Measurements from ENCODE around the gene ARPC5L.
"Not testable (repeated sequence)": the region's sequence is repeated elsewhere in the genome, so short reads cannot be mapped to it uniquely, and the experiment has no call there.

The ARPC5L gene

DNA sequence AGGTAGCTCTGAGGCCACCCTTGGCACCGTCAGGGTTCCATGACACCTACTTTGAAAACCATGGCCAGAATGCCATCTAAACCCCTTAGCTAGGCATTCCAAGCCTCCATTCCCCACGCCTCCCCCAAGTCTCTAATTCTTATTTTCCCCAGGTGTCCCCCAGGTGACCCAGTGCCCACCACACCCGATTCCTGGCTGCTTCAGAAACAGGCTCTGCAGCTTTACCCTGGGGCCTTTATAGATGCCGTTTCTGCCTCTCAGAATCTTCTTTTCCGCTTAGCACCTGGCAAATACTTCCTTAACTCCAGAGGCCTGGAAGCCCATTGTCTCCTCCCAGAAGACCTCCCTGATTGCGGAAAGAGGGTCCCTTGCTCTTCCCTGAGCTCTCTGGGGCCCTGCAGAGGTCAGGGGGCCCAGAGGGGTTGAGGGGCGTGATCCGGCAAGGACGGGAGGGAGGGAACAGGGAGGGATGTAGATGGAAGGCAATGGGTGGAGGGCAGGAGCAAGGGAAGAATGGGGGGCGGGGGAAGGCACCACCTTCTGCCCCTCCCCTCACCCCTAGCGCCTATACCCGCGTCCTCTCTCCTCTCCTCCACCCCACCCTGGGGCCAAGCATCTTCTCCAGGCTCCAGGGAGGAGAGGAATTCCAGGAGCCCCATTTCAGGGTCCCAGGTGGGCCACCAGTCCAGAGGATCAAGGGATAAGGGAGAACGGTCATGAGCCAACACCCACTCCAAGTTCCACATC, 20.7 kb upstream of the ARPC5L start:
- DNase-seq = no peak

DNA sequence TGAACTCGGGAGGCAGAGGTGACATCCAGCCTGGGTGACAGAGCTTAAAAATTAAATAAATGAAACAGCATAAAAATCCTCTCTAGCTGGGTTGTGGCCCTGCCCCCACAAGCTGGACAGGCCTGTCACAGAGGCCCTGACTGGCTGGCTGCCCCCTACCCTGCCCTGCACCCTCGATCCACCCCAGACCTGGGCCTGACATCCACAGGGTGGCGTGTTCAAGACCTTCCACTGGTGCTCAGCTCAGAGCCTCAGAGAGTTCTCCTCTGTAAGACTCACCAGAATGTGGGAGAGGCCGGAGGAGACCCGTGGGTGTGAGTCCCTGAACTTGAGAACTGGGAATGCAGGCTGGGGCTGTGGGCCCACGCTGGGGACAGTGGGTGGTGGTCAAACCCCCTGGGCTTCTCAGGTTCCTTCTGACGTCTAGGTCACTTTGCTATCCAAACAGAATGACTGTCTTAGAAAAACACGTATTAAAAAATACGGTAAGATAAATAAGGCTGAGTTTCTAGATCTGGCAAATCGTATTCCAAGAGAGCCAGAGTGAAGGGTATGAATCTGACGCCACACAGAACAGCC, 18.4 kb upstream of the ARPC5L start:
- no peak for DNase-seq

DNA sequence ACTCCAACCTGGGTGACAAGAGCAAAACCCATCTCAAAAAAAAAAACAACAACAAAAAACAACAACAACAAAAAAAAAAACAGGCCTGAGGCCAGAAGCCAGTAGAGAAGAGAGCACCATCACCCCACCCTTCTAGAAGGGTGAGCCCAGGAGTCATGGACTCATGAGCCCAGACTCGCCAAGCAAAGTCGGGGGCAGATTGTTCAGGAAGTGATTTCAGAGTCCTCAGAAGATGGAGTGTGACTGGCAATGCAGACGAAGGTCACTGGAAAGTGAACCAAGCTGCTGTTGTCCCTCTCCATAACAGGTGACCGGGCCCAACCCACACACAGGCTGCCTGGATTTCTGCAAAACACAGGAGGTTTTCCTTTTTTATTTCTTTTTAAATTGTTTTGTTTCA, 17.6 kb upstream of the ARPC5L start:
- no peak for DNase-seq

DNA sequence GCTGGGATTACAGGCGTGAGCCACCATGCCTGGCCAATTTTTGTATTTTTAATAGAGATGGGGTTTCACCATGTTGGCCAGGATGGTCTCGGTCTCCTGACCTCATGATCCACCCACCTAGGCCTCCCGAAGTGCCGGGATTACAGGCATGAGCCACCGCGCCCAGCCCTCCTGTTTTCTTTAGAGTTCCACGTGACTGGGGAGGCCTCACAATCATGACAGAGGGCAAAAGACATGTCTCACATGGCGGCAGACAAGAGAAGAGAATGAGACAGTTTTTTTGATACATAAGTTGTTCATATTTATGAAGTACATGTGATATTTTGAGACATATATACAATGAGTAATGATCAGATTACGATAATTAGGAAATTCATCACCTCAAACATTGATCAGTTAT, 15.5 kb upstream of the ARPC5L start:
- not testable (repeated sequence) for DNase-seq

DNA sequence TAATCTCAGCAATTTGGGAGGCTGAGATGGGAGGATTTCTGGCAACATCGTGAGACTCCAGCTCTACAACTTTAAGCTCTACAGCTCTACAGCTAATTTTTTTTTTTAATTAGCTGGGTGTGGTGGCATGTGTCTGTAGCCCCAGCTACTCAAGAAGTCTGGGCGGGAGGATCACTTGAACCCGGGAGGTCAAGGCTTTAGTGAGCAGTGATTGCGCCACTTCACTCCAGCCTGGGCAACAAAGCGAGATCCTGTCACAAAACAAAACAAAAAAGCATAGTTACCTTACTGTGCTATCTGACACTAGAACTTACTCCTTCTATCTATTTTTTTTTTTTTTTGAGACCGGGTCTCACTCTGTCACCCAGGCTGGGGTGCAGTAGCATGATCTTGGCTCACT, 15.0 kb upstream of the ARPC5L start:
- DNase-seq = no peak

DNA sequence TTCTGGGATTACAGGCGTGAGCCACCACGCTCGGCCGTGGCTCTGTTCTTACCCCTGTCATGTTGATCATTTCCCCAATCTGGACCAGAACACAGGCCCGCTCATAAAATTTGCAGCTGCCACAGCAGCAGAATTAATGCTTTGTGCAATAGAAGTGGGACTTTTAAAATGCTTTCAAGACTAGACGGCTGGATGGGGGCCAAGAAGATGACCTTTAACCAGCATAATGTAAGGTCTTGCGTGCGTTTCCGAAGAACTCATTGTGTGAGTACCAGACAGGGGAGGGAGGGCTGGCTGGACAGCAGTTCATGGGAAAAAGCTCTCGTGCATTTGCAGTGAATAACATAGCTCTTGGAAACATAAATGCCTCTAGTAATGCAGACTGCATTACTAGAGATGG, 12.1 kb upstream of the ARPC5L start:
- DNase-seq = no peak

DNA sequence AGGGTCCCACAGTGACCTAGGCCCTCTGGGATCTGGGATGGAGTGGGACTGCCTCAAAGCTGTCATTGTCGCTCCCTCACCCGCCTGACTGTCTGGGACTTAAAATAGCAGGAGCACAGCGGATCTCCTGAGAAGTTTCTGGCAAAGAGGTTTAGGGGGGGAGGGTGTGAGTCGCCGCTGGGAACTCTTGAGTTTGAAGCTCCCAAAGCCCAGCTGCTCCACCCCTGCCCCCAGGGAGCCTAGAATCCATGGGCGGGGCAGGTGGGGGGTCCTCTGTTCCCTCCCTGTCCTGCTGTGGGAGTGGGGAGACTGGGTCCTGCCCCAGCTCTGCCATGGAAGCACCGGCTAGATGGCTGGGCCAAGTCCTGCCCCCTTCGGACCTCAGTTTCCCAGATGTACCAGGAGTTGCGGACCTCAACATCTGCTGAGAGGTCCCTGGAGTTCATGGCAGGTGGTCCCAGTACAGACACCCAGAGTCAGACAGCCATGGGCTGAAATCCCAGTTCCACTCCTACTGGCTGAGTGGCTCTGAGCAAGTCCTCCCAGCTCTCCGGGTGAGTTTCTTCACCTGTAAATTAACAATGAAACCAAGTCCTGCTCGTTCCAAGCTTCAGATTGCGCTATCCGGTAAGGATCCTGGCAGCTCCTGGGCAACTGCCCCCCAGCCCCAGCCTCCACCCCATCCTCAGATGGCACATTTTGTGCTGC, 9.7 kb upstream of the ARPC5L start:
- no peak for DNase-seq

DNA sequence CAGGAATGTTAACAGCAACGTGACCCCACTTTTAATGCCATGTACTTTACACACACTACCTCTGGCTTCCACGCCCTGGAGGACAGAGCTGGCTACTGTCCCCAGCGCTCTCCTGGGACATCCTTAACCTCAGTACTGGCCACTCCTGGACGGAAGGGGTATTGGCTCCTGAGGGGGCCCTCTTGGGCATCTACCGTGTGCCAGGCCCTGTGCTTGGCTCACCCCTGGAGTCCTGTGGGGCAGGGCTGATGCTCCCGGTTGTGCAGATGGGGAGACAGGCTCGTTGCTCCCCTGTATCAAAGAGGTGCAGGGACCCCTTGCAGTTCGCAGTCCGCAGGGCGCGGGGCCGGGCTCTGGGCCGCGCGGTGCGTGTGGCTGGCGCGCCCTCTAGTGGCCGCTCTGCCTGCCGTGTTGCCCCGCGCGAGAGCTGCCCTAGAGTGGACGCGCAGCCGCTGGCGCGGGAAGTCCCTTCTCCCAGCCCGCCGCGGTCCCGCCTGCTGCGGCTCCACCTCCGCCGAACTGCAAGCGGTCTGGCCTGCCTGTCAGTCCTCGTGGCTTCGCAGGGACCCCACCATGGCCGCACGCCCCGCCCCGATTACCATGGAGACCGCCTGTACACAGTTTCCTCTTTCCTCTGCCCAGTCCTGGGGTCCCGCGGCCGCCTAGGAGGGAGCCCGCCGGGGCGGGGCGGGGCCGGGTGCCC, 8.9 kb upstream of the ARPC5L start, which contains the start of gene WDR38:
Gene WDR38 (plus strand): TSS at position 632 of the 703 bp plus-strand sequence. CDS start 72 bp downstream, outside the sequence.
- DNase-seq = peak; percentile 55 to 90 (median 74)

DNA sequence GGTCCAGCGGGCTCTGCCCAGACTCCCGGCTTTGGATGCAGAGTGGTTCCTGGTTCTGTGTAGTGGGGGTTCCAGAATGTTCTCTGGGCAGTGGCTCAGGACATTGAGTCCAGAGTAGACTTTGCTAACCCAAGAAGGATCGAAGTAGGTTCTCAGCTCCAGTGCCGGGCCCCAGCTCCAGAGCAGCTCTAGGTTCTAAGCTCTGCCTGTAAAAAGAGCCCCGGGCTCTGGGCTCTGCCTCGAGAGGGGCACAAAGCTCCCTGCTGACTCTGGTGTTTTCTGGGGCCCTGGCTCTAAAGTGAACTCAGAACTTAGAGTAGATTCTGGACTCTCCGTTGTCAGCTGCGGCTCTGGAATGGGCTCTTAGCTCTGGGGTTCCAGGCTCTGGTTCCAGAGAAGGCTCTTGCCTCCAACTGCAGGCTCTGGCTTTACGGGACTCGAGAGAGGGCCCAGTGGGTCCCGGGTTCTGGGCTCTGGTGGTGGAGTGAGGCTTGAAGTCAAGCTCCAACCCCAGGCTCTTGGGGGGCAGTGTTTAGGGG, 8.3 kb upstream of the ARPC5L start:
- no peak for DNase-seq

DNA sequence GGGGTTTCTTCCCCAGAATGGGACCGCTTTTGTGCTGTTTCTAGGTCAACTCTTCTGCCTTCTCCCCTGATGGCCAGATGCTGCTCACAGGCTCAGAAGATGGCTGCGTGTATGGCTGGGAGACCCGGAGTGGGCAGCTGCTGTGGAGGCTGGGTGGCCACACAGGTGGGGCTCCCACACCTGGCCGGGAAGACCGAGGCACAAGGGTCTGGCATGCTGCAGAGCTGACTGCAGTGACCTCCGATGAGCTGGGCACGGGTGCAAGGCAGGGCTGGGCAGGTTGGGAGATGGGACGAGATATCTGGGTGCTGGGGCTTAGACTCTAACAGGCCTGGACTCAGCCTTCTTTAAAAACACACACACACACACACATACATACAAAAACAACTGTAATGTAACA, 7.8 kb upstream of the ARPC5L start:
- no peak for DNase-seq

DNA sequence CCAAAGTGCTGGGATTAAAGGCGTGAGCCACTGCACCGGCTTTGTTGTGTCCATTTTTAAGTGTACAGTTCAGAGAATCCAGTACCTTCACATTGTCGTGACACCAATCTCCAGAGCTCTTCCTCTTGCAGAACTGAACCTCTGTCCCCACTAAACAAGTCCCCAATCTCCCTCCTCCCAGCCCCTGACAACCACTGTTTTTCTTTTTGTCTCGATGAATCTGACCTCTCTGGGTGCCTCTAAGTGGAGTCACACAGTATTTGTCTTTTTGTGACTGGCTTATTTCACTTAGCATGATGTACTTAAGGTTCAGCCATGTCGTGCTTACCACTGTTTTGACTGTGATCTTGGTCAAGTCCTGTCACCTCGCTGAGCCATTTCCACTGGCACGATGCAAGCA, 7.1 kb upstream of the ARPC5L start:
- DNase-seq = no peak

DNA sequence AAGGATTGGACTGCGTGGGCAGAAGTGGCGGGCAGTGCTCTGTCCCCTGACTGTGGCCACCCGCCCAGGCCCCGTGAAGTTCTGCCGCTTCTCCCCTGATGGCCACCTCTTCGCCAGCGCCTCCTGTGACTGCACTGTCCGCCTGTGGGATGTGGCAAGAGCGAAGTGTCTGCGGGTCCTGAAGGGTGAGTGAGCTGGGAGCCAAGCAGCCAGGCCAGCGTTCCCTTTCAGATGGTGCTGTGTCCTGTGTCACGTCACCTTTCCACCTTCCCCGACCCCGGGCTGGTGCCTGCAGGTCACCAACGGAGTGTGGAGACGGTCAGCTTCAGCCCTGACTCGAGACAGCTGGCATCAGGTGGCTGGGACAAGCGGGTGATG, 6.4 kb upstream of the ARPC5L start:
- DNase-seq = no peak

DNA sequence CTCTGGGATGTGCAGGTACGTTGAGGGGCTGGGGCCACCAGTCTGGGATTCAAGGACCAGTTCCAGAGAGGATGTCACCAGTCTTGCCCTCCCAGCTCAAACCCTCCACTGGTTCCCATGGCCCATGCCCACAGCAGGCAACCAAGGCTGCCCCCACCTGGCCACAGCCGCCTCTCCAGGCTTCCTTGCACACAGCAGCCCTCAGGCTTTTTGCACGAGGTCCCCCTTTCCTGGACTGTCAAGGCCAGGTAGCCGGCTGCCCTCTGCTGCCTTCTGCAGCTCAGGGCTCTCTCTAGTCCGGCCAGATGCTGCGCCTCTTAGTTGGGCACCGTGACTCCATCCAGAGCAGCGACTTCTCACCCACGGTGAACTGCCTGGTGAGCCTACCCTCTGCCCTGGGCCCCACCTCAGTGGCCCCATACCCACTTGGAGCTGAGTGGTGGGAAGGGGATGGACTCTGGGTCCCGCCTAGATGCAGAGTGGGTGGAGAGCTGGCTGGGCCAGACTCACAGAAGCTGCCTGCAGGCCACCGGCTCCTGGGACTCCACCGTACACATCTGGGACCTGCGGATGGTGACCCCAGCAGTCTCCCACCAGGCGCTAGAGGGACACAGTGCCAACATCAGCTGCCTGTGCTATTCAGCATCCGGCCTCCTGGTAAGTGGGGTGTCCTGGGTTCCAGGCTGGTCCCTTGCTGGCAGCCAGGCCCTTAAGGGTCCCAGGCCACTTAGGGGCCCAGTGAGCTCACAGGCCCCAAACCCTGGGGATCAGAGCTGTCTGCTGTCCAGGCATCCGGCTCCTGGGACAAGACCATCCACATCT, 5.8 kb upstream of the ARPC5L start:
- DNase-seq = no peak

DNA sequence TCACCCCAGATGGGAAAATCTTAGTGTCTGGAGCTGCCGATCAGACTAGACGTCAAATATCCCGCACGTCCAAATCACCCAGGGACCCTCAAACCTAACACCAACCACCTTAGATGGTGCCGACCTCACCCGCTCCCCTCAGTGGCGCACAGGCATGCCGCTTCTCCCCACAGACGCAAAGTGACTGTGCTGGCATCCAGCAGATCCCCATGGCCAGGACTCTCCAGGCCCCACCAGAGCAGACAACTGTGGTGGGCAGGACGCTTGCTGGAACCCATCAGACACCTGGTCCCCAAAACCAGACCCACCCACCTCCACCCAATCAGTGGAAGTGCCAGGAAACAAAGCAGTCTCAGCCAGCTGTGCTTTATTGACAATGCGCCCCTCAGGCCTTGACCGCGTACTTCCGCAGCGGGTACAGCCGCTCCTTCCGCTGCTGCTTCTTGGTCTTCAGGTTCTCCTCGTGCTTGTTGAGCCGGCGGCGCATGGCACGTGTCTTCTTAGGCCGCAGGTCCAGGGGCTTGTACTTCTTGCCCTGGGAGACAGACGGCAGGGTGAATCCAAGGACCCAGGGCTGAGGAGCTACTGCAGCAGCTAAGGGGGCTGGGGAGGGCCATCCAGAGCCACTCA, 4.3 kb upstream of the ARPC5L start:
- DNase-seq = no peak

DNA sequence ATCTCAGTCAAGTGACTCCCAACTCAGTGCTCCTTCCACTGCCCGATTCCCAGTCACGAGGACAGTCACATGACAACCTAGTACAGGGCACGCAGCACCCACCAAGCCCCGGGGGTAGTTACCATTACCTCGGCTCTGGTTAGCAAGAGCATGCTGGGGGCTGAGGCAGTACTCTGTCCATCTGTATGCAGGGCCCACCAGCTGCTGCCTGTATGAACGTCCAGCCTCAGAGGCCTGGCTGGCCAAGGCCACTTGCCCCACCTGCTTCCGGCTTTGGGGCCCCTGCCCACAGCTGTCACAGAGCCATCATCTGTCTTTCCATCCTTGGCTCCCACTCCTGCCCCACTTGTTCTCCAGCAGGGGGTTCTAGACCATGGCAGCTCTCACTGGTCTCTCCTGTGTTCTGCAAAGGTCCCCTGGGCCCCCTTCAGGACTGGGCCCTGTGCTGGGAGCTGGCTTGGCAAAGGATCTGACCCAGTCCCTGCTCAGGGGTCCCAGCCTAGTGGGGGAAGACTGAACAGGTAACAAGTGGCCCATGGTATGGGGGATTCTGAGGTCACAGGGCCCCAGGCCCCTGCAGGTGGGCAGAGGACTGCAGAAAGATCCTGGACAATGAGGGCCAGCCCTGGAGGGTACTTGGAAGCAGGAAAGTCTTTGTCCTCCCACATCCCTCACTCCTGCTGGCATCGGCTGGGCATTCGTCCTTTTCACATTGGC, 3.4 kb upstream of the ARPC5L start:
- DNase-seq = no peak

DNA sequence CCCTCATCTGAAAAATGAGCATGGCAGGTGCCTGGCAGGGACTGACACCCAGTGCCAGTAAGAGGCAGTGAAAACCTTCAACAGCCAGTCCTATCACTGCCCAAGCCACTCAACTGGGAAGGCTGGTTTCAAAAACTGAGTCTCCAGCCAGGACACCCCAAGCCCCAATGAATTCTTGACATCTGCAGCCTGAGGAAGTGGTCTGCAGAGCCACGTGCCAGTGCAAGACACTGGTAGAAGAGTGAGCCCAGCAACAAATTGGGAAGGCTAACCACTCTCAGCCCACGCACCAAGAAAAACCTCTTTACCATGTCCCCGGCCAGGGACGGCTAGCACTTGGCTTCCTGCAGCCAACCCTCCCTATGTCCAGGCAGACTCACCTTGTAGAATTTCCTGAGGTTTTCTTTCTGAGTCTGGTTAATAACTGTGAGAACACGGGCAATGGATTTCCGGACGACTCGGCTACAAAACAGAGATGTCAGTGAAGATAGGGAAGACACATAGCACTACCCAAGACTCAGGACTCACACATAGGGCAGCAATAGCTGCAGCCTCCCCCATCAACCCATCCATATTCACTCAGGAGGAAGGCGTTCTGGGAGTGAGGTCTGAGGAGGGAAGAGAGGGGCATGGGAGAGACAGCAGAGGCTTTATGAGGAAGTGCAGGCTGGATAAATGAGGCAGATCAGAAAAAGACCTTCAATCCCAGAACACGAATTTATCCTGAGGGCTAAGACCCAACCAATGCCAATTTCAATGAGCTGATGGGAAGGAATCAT, 1.9 kb upstream of the ARPC5L start:
- DNase-seq = peak in 1 of 5 experiments; percentile 48

DNA sequence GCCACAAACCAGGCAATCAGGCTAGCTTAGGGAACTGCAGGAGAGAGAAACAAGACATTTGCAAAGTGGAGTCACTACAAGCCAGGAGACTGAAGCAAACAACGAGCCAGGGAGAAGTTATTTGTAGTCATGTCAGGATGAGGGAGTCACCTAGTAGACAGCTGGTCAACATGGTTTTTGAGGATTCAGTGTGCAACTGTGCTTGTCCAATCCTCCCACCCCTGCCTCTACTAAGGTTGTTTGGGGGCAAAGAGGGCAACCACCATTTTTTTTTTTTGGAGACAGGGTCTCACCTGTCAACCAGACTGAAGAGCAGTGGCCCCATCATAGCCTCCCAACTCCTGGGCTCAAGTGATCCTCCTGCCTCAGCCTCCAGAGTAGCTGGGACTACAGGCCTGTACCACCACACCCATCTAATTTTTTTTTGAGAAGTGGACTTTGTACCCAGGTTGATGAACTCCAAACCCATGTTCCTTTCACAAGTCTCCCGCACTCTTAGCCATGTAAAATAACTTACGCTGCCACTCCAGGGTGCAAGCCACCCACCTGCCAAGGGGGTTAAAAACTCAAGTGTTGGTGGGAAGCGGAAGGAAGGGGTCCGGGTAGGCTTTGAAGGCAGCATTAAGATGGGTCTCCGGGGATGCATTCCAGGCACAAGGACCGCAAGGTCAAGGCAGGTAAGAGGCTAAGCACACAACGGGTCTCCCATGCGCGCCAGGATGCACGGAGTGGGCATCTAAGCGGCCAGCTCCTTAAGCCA, 1.2 kb upstream of the ARPC5L start:
- DNase-seq = no peak

DNA sequence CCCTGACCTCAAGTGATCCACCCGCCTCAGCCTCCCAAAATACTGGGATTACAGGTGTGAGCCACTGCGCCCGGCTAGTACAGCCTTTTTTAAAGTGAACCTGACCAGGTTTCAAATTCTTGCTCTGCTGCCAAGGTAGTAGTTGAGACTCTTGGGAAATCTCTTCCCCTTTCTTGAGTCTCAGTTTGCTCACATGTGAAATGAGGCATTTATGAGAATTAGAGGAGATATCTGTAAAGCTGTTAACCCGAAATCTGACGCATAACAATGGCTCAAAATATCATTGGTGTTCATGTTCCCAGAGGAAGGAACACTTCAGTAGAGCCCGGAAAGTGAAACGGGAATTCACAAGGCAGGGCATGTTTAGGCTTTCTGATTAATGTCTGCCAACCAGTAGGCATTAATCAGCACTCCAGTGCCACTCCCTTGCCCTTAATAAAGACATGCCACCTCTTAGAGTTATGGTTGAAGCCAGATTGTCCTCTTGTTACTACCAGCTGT, 1.5 kb downstream of the ARPC5L start:
- DNase-seq = no peak

Measured in T-helper 2 cell (primary cell).